GM12878 (cell line): ENCODE measurements around the gene KRT72. TPM values are rescaled to one million over a fixed set of nuclear protein-coding genes. Genes with fewer than 3 reads are reported as not detected.

Source experiments
- ATAC-seq: fragments of 200-7000 bp; cut with Tn5 transposase; 3 replicates; pipeline ENCODE4 v1.9.1; 2020; ENCODE audit warnings: mild to moderate bottlenecking, moderate library complexity
- BruUV-seq: library from RNA; stranded (reverse); fragments of 400-500 nt; replicated peaks from 2 replicates; lab custom pipeline; 2021; lab: Mats Ljungman, UMichigan
- CTCF ChIA-PET: fragments of 300-600 bp; sonication (Branson Sonifier 250); formaldehyde crosslinking; extraction: SDS; loops from one replicate; lab custom pipeline; 2021; ENCODE audit warnings: inconsistent platforms; lab: Yijun Ruan, JAX
- POLR2A ChIA-PET: fragments of 350-600 bp; formaldehyde crosslinking; extraction: SDS; loops from one replicate; lab custom pipeline; 2021; ENCODE audit warnings: inconsistent platforms; lab: Charles Lee
- RAD21 ChIA-PET: fragments of 300-600 bp; sonication (Branson Sonifier 250); formaldehyde crosslinking; loops from one replicate; lab custom pipeline; 2023; ENCODE audit warnings: antibody characterized with exemption; ENCODE audit not compliant: unreplicated experiment; lab: Charles Lee
- SMC1A ChIA-PET: fragments of 300-600 bp; sonication (Branson Sonifier 250); formaldehyde crosslinking; loops from one replicate; lab custom pipeline; 2023; ENCODE audit not compliant: unreplicated experiment, uncharacterized antibody; lab: Charles Lee
- DNase-seq: peaks from one replicate; pipeline ENCODE4 v3.0.0-alpha.2; 2011; ENCODE audit warnings: low read depth, low spot score
- FAIRE-seq: peaks from 3 replicates; lab custom pipeline; 2011; peaks lifted over from hg19 to GRCh38; lab: Jason Lieb, UNC
- H2AFZ ChIP-seq: 2 replicates; pipeline ENCODE4 v1.6.0; 2011; ENCODE audit warnings: low read depth, low read length, control low read depth; ENCODE audit not compliant: control insufficient read depth
- H3K27ac ChIP-seq: 2 replicates; pipeline ENCODE4 v1.5.1; 2011; ENCODE audit warnings: control low read depth; ENCODE audit not compliant: control insufficient read depth, insufficient read depth
- H3K27me3 ChIP-seq, 2 experiments: replicated peaks in 1 of 2; 2 replicates each; pipeline versions ENCODE4 v1.6.0 to v1.6.1; 2011; ENCODE audit warnings: low read length in 1 of 2; ENCODE audit not compliant: control insufficient read depth in 2 of 2, insufficient read depth in 2 of 2
- H3K36me3 ChIP-seq, 2 experiments: 2 replicates each; pipeline ENCODE4 v1.5.1; 2011; ENCODE audit warnings: low read length in 1 of 2; ENCODE audit not compliant: control insufficient read depth in 2 of 2, insufficient read depth in 2 of 2
- H3K4me1 ChIP-seq: 2 replicates; pipeline ENCODE4 v1.6.1; 2011; ENCODE audit warnings: mild to moderate bottlenecking, low read length, moderate library complexity, mixed read lengths; ENCODE audit not compliant: control insufficient read depth, insufficient read depth
- H3K4me2 ChIP-seq: 2 replicates; pipeline ENCODE4 v1.6.0; 2011; ENCODE audit warnings: control low read depth; ENCODE audit not compliant: control insufficient read depth, insufficient read depth
- H3K4me3 ChIP-seq: fragments of 200-600 bp; sonication (generic); 2 replicates; pipeline ENCODE4 v1.5.1; 2016
- H3K79me2 ChIP-seq: 2 replicates; pipeline ENCODE4 v1.6.0; 2011; ENCODE audit warnings: low read length; ENCODE audit not compliant: control insufficient read depth, insufficient read depth
- H3K9ac ChIP-seq: 2 replicates; pipeline ENCODE4 v1.8.0; 2011; ENCODE audit warnings: low read length, control low read depth, mixed read lengths; ENCODE audit not compliant: control insufficient read depth, insufficient read depth
- H3K9me3 ChIP-seq: replicated peaks from 3 replicates; pipeline ENCODE4 v1.5.1; 2011; ENCODE audit warnings: mild to moderate bottlenecking, low read length; ENCODE audit not compliant: control insufficient read depth, insufficient read depth
- H4K20me1 ChIP-seq: 2 replicates; pipeline ENCODE4 v1.6.0; 2011; ENCODE audit not compliant: control insufficient read depth, insufficient read depth
- BCL3 ChIP-seq: IDR thresholded peaks from 2 replicates; pipeline ENCODE4 v1.6.1; 2011; ENCODE audit warnings: borderline replicate concordance, low read depth, mild to moderate bottlenecking, moderate library complexity, low read length; ENCODE audit not compliant: insufficient read depth, poor library complexity, severe bottlenecking
- CBX3 ChIP-seq: fragments of 200-600 bp; sonication (generic); IDR thresholded peaks from 2 replicates; pipeline ENCODE4 v1.6.1; 2016; ENCODE audit warnings: low read depth, borderline replicate concordance
- ESRRA ChIP-seq: IDR thresholded peaks from 2 replicates; pipeline ENCODE4 v1.6.1; 2012; ENCODE audit warnings: mild to moderate bottlenecking, low read length, improper control_type of control experiment
- LARP7 ChIP-seq: fragments of 450-650 bp; IDR thresholded peaks from 2 replicates; pipeline ENCODE4 v1.6.1; 2017; ENCODE audit warnings: mild to moderate bottlenecking
- NR2C1 ChIP-seq: fragments of 450-650 bp; IDR thresholded peaks from 2 replicates; pipeline ENCODE4 v1.6.1; 2017; ENCODE audit warnings: antibody characterized with exemption, mild to moderate bottlenecking, moderate library complexity
- SIN3A ChIP-seq: IDR thresholded peaks from 2 replicates; pipeline ENCODE4 v1.6.1; 2012; ENCODE audit warnings: low read depth, low read length, improper control_type of control experiment
- SREBF1 ChIP-seq: IDR thresholded peaks from 2 replicates; pipeline ENCODE4 v1.6.1; 2012; ENCODE audit warnings: mild to moderate bottlenecking, low read length
- STAT1 ChIP-seq: fragments of 450-650 bp; conservative IDR thresholded peaks from 2 replicates; pipeline ENCODE4 v1.6.1; 2014; ENCODE audit warnings: antibody characterized with exemption, mild to moderate bottlenecking
- SUZ12 ChIP-seq: fragments of 200-600 bp; sonication (generic); IDR thresholded peaks from one replicate; pipeline ENCODE4 v1.6.1; 2018; ENCODE audit warnings: antibody characterized with exemption, mild to moderate bottlenecking; ENCODE audit not compliant: unreplicated experiment
- USF1 ChIP-seq: IDR thresholded peaks from 2 replicates; pipeline ENCODE4 v1.6.1; 2011; ENCODE audit warnings: borderline replicate concordance, low read depth, mild to moderate bottlenecking, moderate library complexity, mixed read lengths, low read length; ENCODE audit not compliant: insufficient read depth; ENCODE audit errors: extremely low read length
- WGBS: methylation state at CpG from one replicate; pipeline ENCODE4 v1.1.6; 2016; ENCODE audit warnings: low lambda C conversion rate; ENCODE audit not compliant: insufficient replicate concordance, insufficient coverage; ENCODE audit errors: missing lambda C conversion rate; 5-methylcytosine and 5-hydroxymethylcytosine counted together
- in situ Hi-C: fragments of 300-500 bp; cut with MboI; formaldehyde crosslinking; loops from 9 replicates; pipeline ENCODE4 v1.14.3; 2018; ENCODE audit warnings: mixed read lengths
- intact Hi-C: fragments of 100-400 bp; cut with micrococcal nuclease; formaldehyde crosslinking; loops from one replicate; pipeline ENCODE4 v1.14.2; 2022; ENCODE audit not compliant: unreplicated experiment
- polyA plus RNA-seq, 11 experiments: library from polyadenylated mRNA; depleted of rRNA in 4 of 11; unstranded in 6 of 11; stranded (reverse) in 5 of 11; fragments of >200 nt; fragmentation: Nextera tagmentation in 4 of 11; fragmentation: Illumina TruSeq in 1 of 11; extraction: Ambion mirVana in 4 of 11; extraction: Trizol in 1 of 11; gene quantifications; 1 replicate in 1 of 11; 2 replicates in 10 of 11; pipeline versions ENCODE4 v1.2.1 to v1.2.3, GENCODE V29; 2011 to 2016; ENCODE audit warnings: inconsistent platforms in 2 of 11, missing spikeins in 2 of 11, low read depth in 1 of 11
- total RNA-seq, 4 experiments: library from RNA; depleted of rRNA in 3 of 4; stranded (reverse); fragments of >200 nt in 3 of 4; fragmentation: Illumina TruSeq in 1 of 4; extraction: Trizol in 1 of 4; gene quantifications; 2 replicates each; pipeline versions ENCODE4 v1.2.1 to v1.2.3, GENCODE V29; 2013 to 2021
- TF ChIP-seq, protein P1 (sequence below): fragments of 150-350 bp; IDR thresholded peaks from 2 replicates; pipeline ENCODE4 v1.6.1; 2016; ENCODE audit warnings: low read depth, low read length

The KRT72 gene
- total and polyA plus RNA-seq, 10 of the 15 experiments (the other 5 are each of a cell fraction or from before 2014, with no cell fraction given): not detected

GRCh38 chr12:52606581-52607218, 5.4 kb upstream of the KRT72 start:
- Histone ChIP-seq H3K4me2 (no peak overlapping the region), H3K9ac (no peak overlapping the region), H4K20me1 (no peaks in the 10 kb centered on the region), H3K79me2 (no peaks in the 10 kb centered on the region)
- POLR2A ChIA-PET: no interaction called here
- BruUV-seq: no TSS peak
- DNase-seq: no peak
- TF ChIP-seq USF1 (no peak), ESRRA (no peak), SREBF1 (no peak), SUZ12 (no peak), BCL3 (no peak), CBX3 (no peak), SIN3A (no peak), STAT1 (no peak), LARP7 (no peak), NR2C1 (no peak)
- TF ChIP-seq, protein P1, sequence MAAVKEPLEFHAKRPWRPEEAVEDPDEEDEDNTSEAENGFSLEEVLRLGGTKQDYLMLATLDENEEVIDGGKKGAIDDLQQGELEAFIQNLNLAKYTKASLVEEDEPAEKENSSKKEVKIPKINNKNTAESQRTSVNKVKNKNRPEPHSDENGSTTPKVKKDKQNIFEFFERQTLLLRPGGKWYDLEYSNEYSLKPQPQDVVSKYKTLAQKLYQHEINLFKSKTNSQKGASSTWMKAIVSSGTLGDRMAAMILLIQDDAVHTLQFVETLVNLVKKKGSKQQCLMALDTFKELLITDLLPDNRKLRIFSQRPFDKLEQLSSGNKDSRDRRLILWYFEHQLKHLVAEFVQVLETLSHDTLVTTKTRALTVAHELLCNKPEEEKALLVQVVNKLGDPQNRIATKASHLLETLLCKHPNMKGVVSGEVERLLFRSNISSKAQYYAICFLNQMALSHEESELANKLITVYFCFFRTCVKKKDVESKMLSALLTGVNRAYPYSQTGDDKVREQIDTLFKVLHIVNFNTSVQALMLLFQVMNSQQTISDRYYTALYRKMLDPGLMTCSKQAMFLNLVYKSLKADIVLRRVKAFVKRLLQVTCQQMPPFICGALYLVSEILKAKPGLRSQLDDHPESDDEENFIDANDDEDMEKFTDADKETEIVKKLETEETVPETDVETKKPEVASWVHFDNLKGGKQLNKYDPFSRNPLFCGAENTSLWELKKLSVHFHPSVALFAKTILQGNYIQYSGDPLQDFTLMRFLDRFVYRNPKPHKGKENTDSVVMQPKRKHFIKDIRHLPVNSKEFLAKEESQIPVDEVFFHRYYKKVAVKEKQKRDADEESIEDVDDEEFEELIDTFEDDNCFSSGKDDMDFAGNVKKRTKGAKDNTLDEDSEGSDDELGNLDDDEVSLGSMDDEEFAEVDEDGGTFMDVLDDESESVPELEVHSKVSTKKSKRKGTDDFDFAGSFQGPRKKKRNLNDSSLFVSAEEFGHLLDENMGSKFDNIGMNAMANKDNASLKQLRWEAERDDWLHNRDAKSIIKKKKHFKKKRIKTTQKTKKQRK: no peak
- TF ChIP-seq, all 136 proteins: peak for 0
- CTCF ChIA-PET: no interaction called here
- in situ Hi-C loops (no loop called here), intact Hi-C loops (no loop called here)
- ATAC-seq: no peak
- WGBS: 8% methylated on average over 7 of the region's 7 CpGs
- SMC1A ChIA-PET: no interaction called here
- H2AFZ ChIP-seq: no peak overlapping the region
- RAD21 ChIA-PET: no interaction called here
- no peaks in the 10 kb centered on the region for H3K36me3 ChIP-seq
- no peaks in the 10 kb centered on the region for H3K4me1 ChIP-seq
- no peak for FAIRE-seq
- H3K4me3 ChIP-seq: no peak overlapping the region
- no peak overlapping the region for H3K27ac ChIP-seq
- no peaks in the 10 kb centered on the region for H3K9me3 ChIP-seq
- peaks cover 3% of the 10 kb centered on the region in 2 experiments; a peak in 3 of 4 replicates for H3K27me3 ChIP-seq
